A549 (cell line): ENCODE results near the gene CRIP3.

Experiments used
- EP300 ChIP-seq, 2 experiments: fragments of >200 bp; sonication (Bioruptor Twin); formaldehyde crosslinking; IDR thresholded peaks; 2 replicates in 1 of 2; 3 replicates in 1 of 2; pipeline ENCODE4 v1.6.1; 2016 to 2017
- MYC ChIP-seq: IDR thresholded peaks from 2 replicates; pipeline ENCODE4 v1.6.1; 2012; ENCODE audit warnings: mild to moderate bottlenecking, inconsistent platforms, low read length, improper control_type of control experiment, borderline replicate concordance
- POLR2A ChIP-seq: IDR thresholded peaks from 2 replicates; pipeline ENCODE4 v1.6.1; 2012; ENCODE audit warnings: mild to moderate bottlenecking, low read length
- TF ChIP-seq, protein P1 (sequence below): fragments of 450-650 bp; IDR thresholded peaks from 2 replicates; pipeline ENCODE4 v1.6.1; 2014; ENCODE audit warnings: antibody characterized with exemption

DNA sequence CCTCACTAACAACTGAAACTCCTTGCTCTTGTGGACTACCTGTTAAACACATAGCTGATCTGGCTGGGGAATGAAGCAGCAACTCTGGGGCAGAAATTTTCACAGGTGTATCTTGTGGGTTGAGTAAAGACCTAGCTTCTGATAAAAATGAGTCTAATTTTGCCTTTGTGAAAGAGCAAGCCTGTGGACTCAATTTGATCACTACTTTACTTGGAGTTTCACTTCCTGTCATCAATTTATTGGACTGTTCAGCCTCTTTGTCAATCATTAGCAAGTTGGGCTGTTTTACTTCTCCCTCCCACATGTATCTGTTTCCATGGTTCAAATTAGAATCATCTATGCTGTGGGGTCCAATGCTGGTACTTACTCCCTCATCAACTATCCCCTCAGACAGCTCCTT, 29.6 kb upstream of the CRIP3 start:
- TF ChIP-seq EP300 (IDR thresholded peaks at IDR 0.05) (no peak), POLR2A (no peak), MYC (no peak)
- TF ChIP-seq, protein P1, sequence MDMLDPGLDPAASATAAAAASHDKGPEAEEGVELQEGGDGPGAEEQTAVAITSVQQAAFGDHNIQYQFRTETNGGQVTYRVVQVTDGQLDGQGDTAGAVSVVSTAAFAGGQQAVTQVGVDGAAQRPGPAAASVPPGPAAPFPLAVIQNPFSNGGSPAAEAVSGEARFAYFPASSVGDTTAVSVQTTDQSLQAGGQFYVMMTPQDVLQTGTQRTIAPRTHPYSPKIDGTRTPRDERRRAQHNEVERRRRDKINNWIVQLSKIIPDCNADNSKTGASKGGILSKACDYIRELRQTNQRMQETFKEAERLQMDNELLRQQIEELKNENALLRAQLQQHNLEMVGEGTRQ = no peak
